GM18499 (cell line): ENCODE results near the gene ITGAV.

Experiments
- ATAC-seq: cut with Tn5 transposase; IDR thresholded peaks from one replicate; pipeline ENCODE4 v1.9.1; 2021; ENCODE audit warnings: moderate number of reproducible peaks; ENCODE audit not compliant: insufficient read depth, unreplicated experiment

Gene ITGAV

DNA sequence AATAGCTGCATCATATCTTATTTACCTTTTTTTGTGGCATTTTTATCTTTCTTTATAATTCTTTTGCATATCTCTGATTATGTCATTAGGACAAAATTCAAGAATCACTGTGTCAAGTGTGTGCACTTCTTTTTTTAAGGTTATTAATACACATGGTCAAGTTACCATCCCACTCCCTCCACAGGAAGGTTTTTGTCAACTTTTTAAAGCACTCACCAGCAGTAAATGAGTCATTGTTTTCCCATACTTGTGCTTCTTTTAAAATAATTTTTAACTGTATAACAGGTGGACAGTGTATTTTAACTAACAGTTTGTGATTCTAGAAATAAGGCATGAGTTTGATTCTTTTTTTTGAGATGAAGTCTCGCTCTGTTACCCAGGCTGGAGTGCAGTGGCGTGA, 58.3 kb downstream of the ITGAV start:
- ATAC-seq = no peak

DNA sequence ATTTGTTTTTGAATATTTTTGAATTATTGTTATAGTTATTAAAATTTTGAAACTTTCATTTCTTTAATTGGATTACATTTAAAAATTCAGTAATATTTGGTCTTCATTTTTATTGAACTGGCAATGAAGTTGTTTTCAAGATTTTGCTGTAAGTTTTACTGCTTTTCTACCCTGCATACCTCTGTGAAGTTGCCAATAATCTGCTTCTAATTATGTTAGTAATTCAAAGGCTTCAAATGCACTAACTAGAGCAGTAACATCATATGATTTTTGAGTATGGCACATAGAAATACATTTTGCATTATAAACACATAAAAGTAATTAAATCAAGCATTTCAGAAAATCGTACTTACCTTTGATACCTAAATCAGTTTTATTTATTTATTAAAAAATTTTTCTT, 63.7 kb downstream of the ITGAV start:
- ATAC-seq = no peak

DNA sequence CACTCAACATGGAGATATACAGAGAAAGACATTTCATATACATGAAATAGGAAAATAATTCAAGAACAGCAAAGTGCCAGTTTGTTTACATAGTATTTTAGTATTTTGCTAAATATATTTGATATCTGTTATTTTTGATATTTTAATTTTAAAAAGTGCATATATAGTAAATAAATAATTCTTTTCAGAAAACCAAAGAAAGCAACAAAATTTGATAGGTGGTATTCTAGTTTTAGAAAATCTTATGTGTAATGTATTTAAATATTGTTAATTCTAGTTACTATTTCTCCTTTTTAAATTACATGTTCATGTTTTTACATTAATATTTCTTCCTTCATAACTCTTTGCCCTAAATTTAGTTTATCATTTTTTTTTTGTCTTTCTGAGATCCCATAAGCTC, 69.5 kb downstream of the ITGAV start:
- no peak for ATAC-seq

DNA sequence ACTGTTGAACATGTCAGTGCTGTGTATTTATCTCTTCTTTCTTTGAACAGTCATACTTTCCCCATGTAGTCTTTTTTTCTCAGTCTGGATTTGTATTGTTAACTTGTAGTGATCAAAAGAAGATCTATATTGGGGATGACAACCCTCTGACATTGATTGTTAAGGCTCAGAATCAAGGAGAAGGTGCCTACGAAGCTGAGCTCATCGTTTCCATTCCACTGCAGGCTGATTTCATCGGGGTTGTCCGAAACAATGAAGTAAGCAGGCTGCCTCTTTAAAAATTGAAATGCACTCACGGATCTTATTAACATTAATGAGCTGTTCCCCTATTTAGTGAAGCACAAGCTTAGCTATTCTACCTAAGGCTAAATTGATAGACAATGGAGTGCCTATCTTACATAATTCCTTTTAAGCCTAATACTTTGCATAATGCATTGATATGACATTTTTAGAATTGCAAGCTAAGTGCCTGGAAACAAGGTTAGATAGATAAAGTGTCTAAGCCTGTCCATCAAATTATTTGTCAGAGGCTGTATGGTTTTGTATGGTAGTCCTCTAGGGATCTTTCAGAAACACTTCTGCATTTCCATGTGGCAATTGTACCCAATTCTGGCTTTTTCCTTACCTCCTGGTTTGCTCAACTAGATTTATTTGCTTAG, 74.7 kb downstream of the ITGAV start:
- ATAC-seq = no peak

DNA sequence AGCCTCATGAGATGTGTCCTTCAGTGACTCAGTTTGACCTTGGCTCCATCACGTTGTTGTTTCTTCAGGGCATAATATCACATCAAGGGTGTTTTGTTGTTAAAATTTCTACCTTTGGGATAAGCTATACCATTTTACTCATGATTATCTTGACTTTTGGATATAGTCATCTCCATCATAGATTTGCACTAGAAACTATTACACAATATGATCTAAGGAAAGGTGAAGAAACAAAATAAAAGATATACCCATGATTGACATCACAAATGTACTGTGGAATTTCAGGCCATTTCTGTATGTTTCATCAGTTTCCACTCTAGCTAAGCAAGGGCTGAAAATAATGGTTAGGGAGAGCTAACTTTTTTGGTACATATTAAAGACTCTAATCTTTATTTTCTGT, 79.3 kb downstream of the ITGAV start:
- ATAC-seq = no peak

DNA sequence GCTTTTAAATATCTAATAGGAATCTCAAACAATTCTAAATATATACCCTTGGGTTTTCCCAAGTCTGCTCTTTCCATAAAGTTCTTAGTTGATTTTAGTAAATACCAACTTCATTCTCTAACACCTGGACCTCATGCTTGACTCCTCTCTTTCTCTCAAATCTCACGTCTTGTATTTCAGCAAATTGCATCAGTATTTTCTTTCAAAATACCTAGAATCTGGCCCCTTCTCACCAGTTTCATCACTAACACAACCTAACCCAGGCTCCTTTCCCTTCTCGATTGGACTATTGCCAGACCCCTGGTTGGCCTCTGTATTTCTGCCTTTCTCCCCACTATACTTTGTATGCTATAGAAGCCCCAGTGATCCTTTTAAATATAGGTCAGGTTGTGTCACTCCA, 81.0 kb downstream of the ITGAV start:
- no peak for ATAC-seq

DNA sequence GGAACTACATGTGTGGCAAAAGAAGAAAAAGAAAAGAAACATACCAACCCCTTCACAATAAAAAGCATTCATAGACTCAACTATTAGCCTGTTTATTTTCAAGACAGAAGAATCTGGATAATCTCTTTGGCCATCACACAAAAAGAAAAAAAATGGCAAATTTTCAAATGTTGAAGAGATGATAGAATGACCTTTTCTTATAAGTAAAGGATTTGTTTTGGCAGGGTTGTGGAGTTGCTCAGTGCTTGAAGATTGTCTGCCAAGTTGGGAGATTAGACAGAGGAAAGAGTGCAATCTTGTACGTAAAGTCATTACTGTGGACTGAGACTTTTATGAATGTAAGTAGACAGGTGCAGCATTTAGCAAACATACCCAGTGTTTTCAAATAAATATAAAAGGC, 85.5 kb downstream of the ITGAV start:
- no peak for ATAC-seq

DNA sequence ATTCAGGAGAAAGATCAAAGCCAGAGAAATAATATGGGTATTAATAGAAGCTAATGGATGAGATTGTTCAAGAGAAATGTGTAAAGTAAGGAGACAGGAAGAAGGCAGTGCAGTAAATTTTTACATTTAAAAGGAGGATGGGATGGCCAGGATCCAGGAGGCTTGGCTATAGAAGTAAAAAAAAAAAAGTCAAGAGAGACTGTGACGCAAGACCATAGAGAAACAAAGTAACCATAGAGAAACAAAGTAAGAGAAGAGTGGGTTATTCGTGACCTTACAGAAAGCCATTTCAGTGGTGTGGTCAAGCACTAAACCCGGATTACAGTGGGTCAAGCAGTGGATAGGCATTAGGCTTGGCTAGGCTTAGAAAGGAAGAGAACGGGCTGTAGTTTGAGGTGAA, 93.5 kb downstream of the ITGAV start:
- no peak for ATAC-seq

DNA sequence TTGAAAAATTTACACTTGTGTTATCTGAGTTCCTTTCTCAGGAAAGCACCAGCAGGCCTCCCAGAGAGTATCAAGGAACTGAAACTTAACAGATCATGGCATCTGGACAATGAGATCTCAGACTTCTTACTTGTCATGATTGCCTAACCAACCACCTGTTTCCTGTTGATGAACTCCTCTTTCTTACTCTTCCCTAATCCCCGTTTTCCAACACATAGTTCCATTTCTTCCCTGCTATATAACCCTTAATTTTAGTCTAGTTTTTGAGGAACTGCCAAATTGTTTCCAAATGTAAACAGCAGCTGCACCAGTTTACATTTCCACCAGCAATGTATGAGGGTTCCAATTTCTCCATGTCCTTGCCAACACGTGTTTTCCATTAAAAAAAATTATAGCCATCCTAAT, 98.0 kb downstream of the ITGAV start:
- no peak for ATAC-seq

DNA sequence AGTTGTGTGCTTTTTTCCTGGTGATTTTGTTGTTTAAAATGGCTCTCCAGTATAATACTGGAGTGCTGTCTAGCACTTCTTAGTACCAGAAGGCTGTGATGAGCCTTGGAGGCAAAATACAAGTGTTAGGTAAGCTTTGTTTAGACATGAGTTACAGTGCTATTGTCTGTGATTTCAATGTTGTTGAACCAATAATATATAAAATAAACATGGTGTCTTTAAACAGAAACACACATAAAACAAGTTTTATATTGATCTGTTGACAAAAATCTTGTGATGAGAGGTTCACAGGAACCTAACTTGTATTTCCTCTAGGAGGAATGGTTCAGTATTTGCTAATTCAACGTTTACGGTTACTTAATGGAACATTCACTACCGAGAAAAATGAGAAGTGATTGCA, 99.0 kb downstream of the ITGAV start:
- no peak for ATAC-seq

DNA sequence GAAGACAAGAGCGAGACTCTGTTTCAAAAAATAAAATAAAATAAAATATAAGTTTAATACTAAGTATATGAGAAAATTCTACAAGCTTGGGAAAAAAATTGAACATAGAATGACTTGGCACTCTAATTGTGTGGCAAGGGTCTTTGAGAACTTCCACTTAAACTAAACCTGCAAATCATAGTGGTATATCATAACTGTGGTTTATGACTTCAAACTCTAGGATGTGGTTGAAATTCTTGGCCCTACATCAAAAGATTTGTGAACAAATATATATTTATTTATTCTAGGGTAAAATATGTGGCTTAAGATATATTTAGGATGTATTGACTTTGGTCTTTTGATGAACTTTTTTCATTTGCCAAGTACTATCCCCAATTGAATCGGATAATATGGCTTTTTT, 100.9 kb downstream of the ITGAV start:
- no peak for ATAC-seq

DNA sequence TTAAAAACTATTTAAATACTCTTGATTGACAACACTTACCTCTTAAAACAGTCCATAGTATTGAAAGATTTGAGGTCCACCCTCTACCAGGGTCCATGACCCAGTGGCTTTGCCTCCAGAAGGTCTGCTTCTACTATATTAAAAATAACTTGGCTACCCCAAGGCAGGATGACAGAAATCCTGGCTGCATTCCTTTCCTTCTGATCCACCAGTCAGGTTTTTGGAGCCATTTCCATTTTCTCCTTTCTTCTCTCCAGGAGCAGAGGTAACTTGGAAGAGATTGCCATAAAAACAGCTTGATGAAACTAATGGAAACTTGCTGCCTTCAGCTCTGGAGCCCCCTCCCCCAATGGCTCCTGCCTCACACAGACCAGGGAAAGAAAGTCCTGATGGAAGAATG, 101.4 kb downstream of the ITGAV start:
- no peak for ATAC-seq

DNA sequence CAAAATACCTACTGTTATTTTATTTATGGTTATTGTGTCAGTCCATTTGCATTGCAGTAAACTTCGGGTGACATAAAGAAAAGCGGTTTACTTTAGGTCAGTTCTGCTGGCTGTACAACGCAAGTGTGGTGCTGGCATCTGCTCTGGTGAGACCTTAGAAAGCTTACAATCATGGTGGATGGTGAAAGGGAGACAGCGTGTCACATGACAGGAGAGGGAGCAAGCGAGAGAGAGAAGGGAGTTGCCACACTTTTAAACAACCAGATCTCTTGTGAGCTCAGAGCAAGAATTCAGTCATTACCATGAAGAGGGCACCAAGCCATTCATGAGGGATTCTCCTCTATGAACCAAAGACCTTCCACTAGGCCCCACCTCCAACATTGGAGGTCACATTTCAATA, 102.0 kb downstream of the ITGAV start:
- ATAC-seq = no peak

DNA sequence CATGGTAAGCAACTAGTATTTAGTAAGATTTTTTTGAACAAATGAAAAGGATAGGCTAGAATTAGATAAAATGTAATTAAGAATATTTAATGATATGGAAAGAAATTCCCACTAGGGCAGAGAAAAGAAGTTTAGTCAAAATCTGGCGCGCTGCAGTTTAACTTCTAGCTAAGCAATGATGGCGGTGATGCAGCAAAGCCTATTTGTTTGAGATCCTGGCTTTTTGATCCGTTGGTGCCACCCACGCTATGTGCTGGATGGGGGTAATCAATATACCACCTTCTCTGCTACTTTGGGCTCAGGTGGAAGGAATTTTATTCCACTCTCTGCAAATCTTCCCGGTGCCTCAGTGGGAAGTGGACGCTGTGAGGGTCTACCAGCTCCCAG, 103.6 kb downstream of the ITGAV start:
- ATAC-seq = no peak

DNA sequence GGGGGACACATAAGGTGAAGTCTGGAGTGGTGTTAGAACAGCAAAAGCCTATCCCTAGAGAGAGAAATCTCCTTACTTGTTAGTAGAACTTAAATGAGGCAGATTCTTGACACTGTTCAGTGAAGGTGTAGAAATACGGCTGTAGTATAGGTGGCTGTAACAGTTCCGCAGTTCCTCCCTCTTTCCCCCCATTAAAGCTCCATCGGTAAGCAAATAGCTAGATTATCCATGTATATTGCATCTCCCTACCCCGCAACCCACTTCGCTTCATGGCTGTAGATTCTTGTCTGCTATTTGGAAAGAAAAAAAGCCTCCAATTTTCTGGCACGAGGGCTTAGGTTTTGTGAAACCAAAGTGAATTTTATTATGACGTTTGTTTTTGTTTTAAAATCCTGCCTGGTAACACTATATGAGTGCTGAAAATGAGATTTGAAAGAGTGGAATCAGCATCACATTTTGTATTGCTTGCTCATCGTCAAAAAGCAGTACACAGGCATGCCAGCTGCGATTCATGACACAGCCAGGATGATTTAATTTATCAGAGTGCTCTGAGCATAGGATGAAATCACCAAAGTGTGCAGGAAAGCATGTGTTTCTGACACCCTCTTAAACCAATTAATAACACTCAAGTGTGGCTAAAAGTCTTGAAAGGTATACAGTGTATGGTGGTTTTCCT, 105.4 kb downstream of the ITGAV start:
- no peak for ATAC-seq

DNA sequence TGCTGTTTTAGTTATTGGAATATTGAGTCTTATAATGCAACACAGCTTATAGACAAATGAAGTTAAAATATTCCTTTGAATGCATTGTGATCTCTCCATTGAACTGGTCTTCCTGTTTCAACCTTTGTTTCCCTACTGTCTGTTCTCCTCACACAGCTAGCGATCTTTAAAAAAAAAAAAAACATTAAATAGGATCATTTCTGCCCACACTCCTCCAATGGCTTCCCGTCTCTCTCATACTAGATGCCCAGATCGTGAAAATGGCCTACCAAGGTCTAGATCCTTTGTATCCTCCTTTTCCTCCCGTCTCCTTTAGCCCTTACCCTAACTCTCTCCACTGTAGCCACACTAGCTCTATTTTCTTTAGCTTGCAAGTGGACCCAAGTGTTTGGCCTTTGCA, 106.4 kb downstream of the ITGAV start:
- no peak for ATAC-seq

DNA sequence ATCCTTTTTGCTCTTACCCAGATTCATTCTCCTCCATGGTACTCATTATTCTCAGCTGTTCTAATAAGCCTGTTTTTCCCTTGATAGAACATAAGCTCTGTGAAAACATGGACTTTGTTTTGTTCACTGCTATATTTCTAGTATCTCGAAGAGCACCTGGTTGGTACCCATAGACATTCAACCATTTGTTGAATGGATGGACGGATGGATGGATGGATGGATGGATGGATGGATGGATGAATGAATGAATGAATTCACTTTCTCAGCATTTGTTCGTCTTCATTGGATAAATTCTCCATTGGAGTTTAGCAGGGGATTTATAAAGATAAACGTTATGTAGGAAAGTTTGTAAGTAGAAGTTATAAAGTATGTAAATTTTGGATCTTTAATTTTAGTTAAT, 106.9 kb downstream of the ITGAV start:
- no peak for ATAC-seq

DNA sequence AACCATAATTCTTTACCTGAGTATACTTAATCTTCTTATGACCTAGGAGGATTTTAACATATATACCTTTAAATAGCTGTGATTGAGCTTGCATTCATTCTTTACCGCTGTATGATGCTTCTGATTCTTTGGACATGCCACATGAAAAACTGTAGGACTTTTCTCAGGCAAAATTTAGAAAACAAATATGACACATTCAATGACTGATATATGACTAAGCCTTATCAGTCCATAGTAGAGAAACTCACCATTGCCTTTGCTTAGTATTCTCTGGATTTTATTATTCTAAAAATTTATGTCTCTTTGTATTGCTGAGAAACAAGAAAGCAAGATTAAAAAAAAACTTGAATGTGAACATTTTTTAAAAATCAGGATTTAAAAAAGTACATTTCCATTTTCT, 107.7 kb downstream of the ITGAV start:
- ATAC-seq = no peak

DNA sequence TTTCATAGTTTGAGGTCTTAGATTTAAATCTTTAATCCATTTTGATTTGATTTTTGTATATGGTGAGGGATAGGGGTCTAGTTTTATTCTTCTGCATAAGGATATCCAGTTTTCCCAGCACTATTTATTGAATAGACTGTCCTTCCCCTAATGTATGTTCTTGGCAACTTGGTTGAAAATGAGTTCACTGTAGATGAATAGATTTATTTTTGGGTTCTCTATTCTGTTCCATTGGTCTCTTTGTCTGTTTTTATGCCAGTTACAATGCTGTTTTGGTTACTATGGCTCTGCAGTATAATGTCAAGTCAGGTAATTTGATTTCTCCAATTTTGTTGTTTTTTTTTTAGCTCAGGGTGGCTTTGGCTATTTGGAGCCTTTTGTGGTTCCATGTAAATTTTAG, 109.9 kb downstream of the ITGAV start:
- ATAC-seq = no peak

DNA sequence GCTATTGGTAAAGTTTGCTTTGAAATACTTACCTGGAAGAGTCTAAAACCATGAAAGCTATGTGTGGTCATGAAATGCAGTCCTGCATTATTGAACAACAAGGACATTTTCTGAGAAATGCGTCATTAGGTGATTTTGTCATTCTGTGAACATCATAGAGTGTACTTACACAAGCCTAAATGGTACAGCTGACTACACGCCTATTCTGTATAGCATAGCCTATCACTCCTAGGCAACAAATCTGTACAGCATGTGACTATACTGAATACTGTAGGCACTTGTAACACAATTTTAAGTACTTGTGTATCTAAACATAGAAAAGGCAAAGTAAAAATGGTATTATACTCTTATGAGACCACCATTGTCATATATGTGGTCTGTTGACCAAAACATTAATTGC, 112.2 kb downstream of the ITGAV start:
- no peak for ATAC-seq

DNA sequence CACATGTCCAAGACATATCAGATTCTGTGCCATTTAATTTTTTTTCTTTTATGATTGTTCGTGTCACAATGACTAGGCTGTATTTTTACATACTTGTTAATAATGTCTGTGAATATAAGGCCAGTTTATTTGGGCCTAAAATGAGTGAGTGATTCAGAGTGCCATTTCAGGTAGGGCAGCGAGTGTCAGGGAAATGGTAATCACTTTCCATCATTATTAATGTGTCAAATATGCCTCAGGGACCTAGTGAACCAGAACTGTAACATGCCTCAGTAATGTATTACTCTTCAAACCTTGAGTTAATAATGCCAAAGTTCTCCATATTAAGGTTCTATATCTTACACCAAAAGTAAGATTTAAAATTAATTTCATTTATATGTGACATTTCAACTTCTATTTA, 112.6 kb downstream of the ITGAV start:
- no peak for ATAC-seq

DNA sequence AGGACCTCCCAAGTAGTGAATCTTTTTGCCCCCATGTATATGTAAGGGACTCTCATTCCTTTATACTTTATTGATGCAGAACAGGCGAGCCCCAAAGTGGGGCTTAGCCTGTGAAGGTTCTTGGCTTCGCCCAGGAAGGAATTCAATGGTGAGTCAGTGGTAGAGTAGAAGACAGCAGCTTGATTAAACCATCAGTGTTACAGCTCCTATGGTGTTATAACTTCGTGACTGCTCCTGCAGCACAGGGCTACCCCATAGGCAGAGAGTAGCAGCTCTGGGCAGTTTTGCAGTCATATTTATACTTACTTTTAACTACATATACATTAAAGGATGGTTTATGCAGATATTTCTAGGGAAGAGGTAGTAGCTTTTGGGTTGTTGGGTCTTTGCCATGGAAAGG, 115.0 kb downstream of the ITGAV start:
- ATAC-seq = no peak
